Thymus (tissue), 14 donors: ENCODE measurements around the gene NPY4R2. TPM values are rescaled to one million over a fixed set of nuclear protein-coding genes. Genes with fewer than 3 reads are reported as not detected.
"Not testable (repeated sequence)": the region's sequence is repeated elsewhere in the genome, so short reads cannot be mapped to it uniquely, and the experiment has no call there.

ENCODE experiments used
- DNase-seq, 9 donors: peaks; one replicate each; pipeline ENCODE4 v3.0.0-alpha.2; 2013; ENCODE audit warnings: low spot score in 9 of 9, low read depth in 6 of 9, missing footprints in 1 of 9
- H3K27ac ChIP-seq, 2 donors: one replicate each; pipeline ENCODE4 v1.5.1; 2013; ENCODE audit warnings: control low read depth in 1 of 2, low read depth in 1 of 2, low read length in 1 of 2, mild to moderate bottlenecking in 1 of 2, moderate library complexity in 1 of 2
- H3K27me3 ChIP-seq, 2 donors: one replicate each; pipeline ENCODE4 v1.5.1; 2013; ENCODE audit warnings: low read length in 1 of 2; ENCODE audit not compliant: control insufficient read depth in 2 of 2, insufficient read depth in 1 of 2
- H3K36me3 ChIP-seq, 2 donors: one replicate each; pipeline ENCODE4 v1.5.1; 2013; ENCODE audit warnings: low read length in 1 of 2, mild to moderate bottlenecking in 1 of 2, moderate library complexity in 1 of 2; ENCODE audit not compliant: control insufficient read depth in 2 of 2, insufficient read depth in 2 of 2
- H3K4me1 ChIP-seq, 2 donors: one replicate each; pipeline ENCODE4 v1.5.1; 2013; ENCODE audit warnings: low read length in 2 of 2; ENCODE audit not compliant: control insufficient read depth in 2 of 2, insufficient read depth in 2 of 2
- H3K4me3 ChIP-seq, 2 donors: one replicate each; pipeline ENCODE4 v1.5.1; 2013; ENCODE audit warnings: low read length in 2 of 2, control low read depth in 1 of 2, mild to moderate bottlenecking in 1 of 2
- H3K9me3 ChIP-seq, 2 donors: one replicate each; pipeline ENCODE4 v1.5.1; 2013; ENCODE audit warnings: low read length in 1 of 2, mild to moderate bottlenecking in 1 of 2; ENCODE audit not compliant: control insufficient read depth in 2 of 2, insufficient read depth in 1 of 2
- WGBS: extraction: QIAGEN DNeasy Blood & Tissue Kit; methylation state at CpG from one replicate; pipeline ENCODE4 v1.1.7; 2013; 5-methylcytosine and 5-hydroxymethylcytosine counted together
- long read RNA-seq, 10 donors: transcript quantifications; one replicate each; lab custom pipeline, GENCODE V29; 2026
- polyA plus RNA-seq: library from polyadenylated mRNA; stranded (reverse); fragments of 200-250 nt; gene quantifications from one replicate; pipeline ENCODE4 v1.2.3, GENCODE V29; 2013
- total RNA-seq: library from RNA; stranded (reverse); fragments of 120-200 nt; gene quantifications from one replicate; pipeline ENCODE4 v1.2.4, GENCODE V29; 2013
- donor health status: healthy.

NPY4R2 gene
- total RNA-seq: not detected
- not detected for polyA plus RNA-seq
- long read RNA-seq, donor 1: 0 reads
- long read RNA-seq, donor 2: 0 reads
- long read RNA-seq, donor 3: 0 reads
- long read RNA-seq, donor 4: 0 reads
- long read RNA-seq, donor 5: 0 reads
- long read RNA-seq, donor 6: 0 reads
- long read RNA-seq, donor 7: 0 reads
- long read RNA-seq, donor 8: 0 reads
- long read RNA-seq, donor 9: 0 reads
- long read RNA-seq, donor 10: 0 reads

GRCh38 chr10:47918475-47918874 lies at the start of gene NPY4R2:
TSS of gene NPY4R2 (plus strand) at chr10:47918662. CDS start at chr10:47921988, 3,326 bp downstream.
- H3K4me3 ChIP-seq, H3K9me3 ChIP-seq, H3K27ac ChIP-seq, H3K4me1 ChIP-seq, DNase-seq, H3K27me3 ChIP-seq, H3K36me3 ChIP-seq: not testable (repeated sequence)
- no CpG with 5 or more reads among the region's 35 CpGs for WGBS

- not testable (repeated sequence) for H3K27ac ChIP-seq, H3K27me3 ChIP-seq, H3K36me3 ChIP-seq, H3K4me3 ChIP-seq, H3K4me1 ChIP-seq, DNase-seq, H3K9me3 ChIP-seq
- WGBS: no CpG with 5 or more reads among the region's 8 CpGs
Measured at GRCh38 chr10:47870887-47871286, 47.6 kb upstream of the NPY4R2 start.

- H3K27me3 ChIP-seq, DNase-seq, H3K9me3 ChIP-seq, H3K36me3 ChIP-seq, H3K27ac ChIP-seq, H3K4me1 ChIP-seq, H3K4me3 ChIP-seq: not testable (repeated sequence)
- WGBS: 100% methylated on average over 3 of the region's 8 CpGs
Measured at GRCh38 chr10:47871485-47872180, 46.8 kb upstream of the NPY4R2 start.

- not testable (repeated sequence) for H3K27ac ChIP-seq, H3K36me3 ChIP-seq, DNase-seq, H3K27me3 ChIP-seq, H3K9me3 ChIP-seq, H3K4me3 ChIP-seq, H3K4me1 ChIP-seq
- WGBS: no CpG with 5 or more reads among the region's 5 CpGs
Measured at GRCh38 chr10:47872236-47872635, 46.2 kb upstream of the NPY4R2 start.

- H3K27ac ChIP-seq, DNase-seq, H3K4me3 ChIP-seq, H3K36me3 ChIP-seq, H3K4me1 ChIP-seq, H3K27me3 ChIP-seq, H3K9me3 ChIP-seq: not testable (repeated sequence)
- WGBS: no CpG with 5 or more reads among the region's 3 CpGs
Measured at GRCh38 chr10:47884239-47884638, 34.2 kb upstream of the NPY4R2 start.

- not testable (repeated sequence) for H3K9me3 ChIP-seq, DNase-seq, H3K36me3 ChIP-seq, H3K27me3 ChIP-seq, H3K27ac ChIP-seq, H3K4me1 ChIP-seq, H3K4me3 ChIP-seq
- WGBS: no CpG with 5 or more reads among the region's 3 CpGs
Measured at GRCh38 chr10:47884934-47885333, 33.5 kb upstream of the NPY4R2 start.

- H3K4me3 ChIP-seq: not testable (repeated sequence)
Measured at GRCh38 chr10:47886356-47886755, 32.1 kb upstream of the NPY4R2 start.

GRCh38 chr10:47886827-47887226 lies 31.6 kb upstream of the NPY4R2 start:
- not testable (repeated sequence) for H3K36me3 ChIP-seq, H3K4me1 ChIP-seq, H3K27ac ChIP-seq, H3K27me3 ChIP-seq, H3K4me3 ChIP-seq, DNase-seq, H3K9me3 ChIP-seq
- no CpG with 5 or more reads among the region's 4 CpGs for WGBS

More at GRCh38 chr10:47886356-47886755, 32.1 kb upstream of the NPY4R2 start:
- H3K36me3 ChIP-seq, H3K4me1 ChIP-seq, H3K27ac ChIP-seq, H3K9me3 ChIP-seq, H3K27me3 ChIP-seq, DNase-seq: not testable (repeated sequence)
- WGBS: no CpG with 5 or more reads among the region's 2 CpGs

GRCh38 chr10:47890737-47891136 lies 27.7 kb upstream of the NPY4R2 start:
- H3K9me3 ChIP-seq, H3K27ac ChIP-seq: not testable (repeated sequence)

More at GRCh38 chr10:47890737-47891136, 27.7 kb upstream of the NPY4R2 start:
- H3K4me3 ChIP-seq, H3K36me3 ChIP-seq, H3K4me1 ChIP-seq, H3K27me3 ChIP-seq, DNase-seq: not testable (repeated sequence)
